HG02798 (cell line): ENCODE data around the gene LRBA.

Experiments used
- ATAC-seq: cut with Tn5 transposase; IDR thresholded peaks from one replicate; pipeline ENCODE4 v1.9.1; 2021; ENCODE audit warnings: mild to moderate bottlenecking; ENCODE audit not compliant: unreplicated experiment, poor library complexity

Gene LRBA

GRCh38 chr4:150250293-150250997 lies 764.6 kb downstream of the LRBA start:
- ATAC-seq: no peak

GRCh38 chr4:150248181-150248580 lies 766.9 kb downstream of the LRBA start:
- ATAC-seq: no peak

GRCh38 chr4:150247184-150247583 lies 767.9 kb downstream of the LRBA start:
- no peak for ATAC-seq

GRCh38 chr4:150244600-150244999 lies 770.5 kb downstream of the LRBA start:
- no peak for ATAC-seq

- no peak for ATAC-seq
Observed at GRCh38 chr4:150243932-150244331, 771.2 kb downstream of the LRBA start.

- peak; percentile 71 for ATAC-seq
Observed at GRCh38 chr4:150242820-150243458, 772.1 kb downstream of the LRBA start.

GRCh38 chr4:150240011-150240410 lies 775.1 kb downstream of the LRBA start:
- no peak for ATAC-seq

GRCh38 chr4:150238591-150238990 lies 776.5 kb downstream of the LRBA start:
- ATAC-seq: no peak

- no peak for ATAC-seq
Observed at GRCh38 chr4:150237110-150237872, 777.8 kb downstream of the LRBA start.

GRCh38 chr4:150236626-150237025 lies 778.5 kb downstream of the LRBA start:
- no peak for ATAC-seq

- no peak for ATAC-seq
Observed at GRCh38 chr4:150235808-150236271, 779.2 kb downstream of the LRBA start.

GRCh38 chr4:150235317-150235716 lies 779.8 kb downstream of the LRBA start:
- no peak for ATAC-seq

- ATAC-seq: no peak
Observed at GRCh38 chr4:150234246-150234645, 780.8 kb downstream of the LRBA start.

- no peak for ATAC-seq
Observed at GRCh38 chr4:150232029-150232428, 783.1 kb downstream of the LRBA start.

- no peak for ATAC-seq
Observed at GRCh38 chr4:150231107-150231770, 783.8 kb downstream of the LRBA start.

- ATAC-seq: no peak
Observed at GRCh38 chr4:150230561-150230960, 784.5 kb downstream of the LRBA start.

GRCh38 chr4:150229520-150229919 lies 785.6 kb downstream of the LRBA start:
- ATAC-seq: no peak

- no peak for ATAC-seq
Observed at GRCh38 chr4:150224896-150225591, 790.0 kb downstream of the LRBA start.

- ATAC-seq: no peak
Observed at GRCh38 chr4:150219841-150220240, 795.2 kb downstream of the LRBA start.

GRCh38 chr4:150218447-150218846 lies 796.6 kb downstream of the LRBA start:
- no peak for ATAC-seq
